ENCODE data around the gene GPR160.

GRCh38 chr3:170052398-170052797, 14.6 kb downstream of the GPR160 start:
- TF ChIP-seq CTCF (IDR thresholded peaks at IDR 0.05) (no peak), POLR2AphosphoS5 (IDR thresholded peaks at IDR 0.05) (no peak)

All from transverse colon (tissue), 4 donors.